Hematopoietic multipotent progenitor cell treated with erythropoietin and hydrocortisone succinate and interleukin-3 and kit ligand, for 15 days (in vitro differentiated cells): ENCODE results near the gene HTR3D.
"Not testable (repeated sequence)": the region's sequence is repeated elsewhere in the genome, so short reads cannot be mapped to it uniquely, and the experiment has no call there.

Source experiments
- DNase-seq: peaks from one replicate; pipeline ENCODE4 v3.0.0-alpha.2; 2015; ENCODE audit warnings: low spot score

HTR3D gene

GRCh38 chr3:184016169-184016570 lies 15.4 kb upstream of the HTR3D start:
- peak; percentile 50 for DNase-seq

GRCh38 chr3:184016811-184017671 lies 14.5 kb upstream of the HTR3D start:
- DNase-seq = peak; percentile 75

DNA sequence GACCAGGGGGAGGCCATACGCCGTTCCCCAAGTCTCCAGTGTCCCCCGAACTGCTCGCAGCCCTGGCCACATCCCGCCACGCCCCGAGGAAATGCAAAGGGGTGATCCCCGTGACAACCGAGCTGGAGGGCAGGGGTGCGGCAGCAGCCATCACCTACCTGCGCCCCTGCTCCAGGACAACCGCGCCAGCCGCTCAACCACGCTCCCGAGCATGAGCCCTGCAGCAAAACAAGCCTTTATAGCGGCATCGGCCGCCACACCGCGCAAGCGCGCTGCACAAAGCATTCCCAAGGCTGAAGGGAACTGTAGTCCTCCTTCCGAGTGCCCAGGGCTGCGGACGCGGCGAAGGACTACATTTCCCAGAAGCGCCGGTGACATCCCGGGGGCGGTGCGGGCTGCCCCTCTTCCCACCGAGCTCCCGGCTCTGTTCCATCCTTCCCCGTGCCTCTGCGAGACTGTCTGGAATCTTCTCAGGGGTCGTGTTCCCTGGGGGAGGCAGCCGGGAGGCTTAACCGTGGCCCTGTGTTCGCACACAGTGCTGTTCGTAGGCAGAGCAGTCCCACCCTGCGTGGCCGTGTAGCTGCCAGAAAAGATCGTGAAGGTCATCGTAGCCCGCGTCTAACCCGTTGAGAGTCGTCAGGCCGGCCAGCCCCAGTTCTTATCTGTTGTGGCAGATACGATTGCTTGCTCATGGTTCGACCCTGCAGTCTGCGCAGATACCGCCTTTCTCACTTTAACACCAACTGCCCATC lies 13.7 kb upstream of the HTR3D start, which contains the start of gene ABCC5:
Gene ABCC5, minus strand, starts transcription at position 213 of the 752 bp plus-strand sequence. CDS start 3,492 bp downstream, outside the sequence.
- DNase-seq = peak; percentile 90

- DNase-seq = no peak
These were observed 13.0 kb upstream of the HTR3D start for GRCh38 chr3:184018424-184018973.

GRCh38 chr3:184022323-184022722 lies 9.2 kb upstream of the HTR3D start:
- no peak for DNase-seq

DNA sequence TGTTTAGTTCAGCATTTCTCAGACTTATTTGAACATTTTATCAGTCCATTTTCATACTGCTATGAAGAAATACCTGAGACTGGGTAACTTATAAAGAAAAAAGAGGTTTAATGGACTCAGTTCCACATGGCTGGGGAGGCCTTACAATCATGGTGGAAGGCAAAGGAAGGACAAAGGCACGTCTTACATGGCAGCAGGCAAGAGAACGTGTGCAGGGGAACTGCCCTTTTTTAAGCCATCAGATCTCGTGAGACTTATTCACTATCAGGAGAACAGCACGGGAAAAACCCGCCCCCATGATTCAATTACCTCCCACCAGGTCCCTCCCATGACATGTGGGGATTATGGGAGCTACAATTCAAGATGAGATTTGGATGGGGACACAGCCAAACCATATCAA lies 6.3 kb upstream of the HTR3D start:
- not testable (repeated sequence) for DNase-seq

DNA sequence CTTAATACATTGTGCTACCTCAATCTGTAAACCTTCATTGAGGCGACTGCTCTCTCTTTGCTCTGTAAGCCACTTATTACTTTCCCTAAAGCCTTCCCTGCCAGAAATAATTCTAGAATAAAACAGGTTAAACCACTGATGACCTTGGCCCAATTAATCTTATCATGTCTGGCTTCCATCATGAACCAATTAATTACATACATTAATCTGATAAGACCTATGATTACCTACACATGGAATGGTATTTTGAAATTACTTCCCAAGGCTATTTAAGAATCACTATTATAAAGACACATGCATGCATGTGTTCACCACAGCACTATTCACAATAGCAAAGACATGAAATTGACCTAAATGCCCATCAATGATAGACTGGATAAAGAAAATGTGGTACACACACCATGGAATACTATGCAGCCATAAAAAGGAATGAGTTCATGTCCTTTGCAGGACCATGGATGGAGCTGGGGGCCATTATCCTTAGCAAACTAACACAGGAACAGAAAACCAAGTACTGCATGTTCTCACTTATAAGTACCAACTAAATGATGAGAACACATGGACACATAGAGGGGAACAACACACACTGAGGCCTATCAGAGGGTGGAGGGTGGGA lies 3.2 kb upstream of the HTR3D start:
- DNase-seq = not testable (repeated sequence)

GRCh38 chr3:184029443-184029842 lies 2.1 kb upstream of the HTR3D start:
- no peak for DNase-seq

GRCh38 chr3:184030536-184030935 lies 1.0 kb upstream of the HTR3D start:
- no peak for DNase-seq

DNA sequence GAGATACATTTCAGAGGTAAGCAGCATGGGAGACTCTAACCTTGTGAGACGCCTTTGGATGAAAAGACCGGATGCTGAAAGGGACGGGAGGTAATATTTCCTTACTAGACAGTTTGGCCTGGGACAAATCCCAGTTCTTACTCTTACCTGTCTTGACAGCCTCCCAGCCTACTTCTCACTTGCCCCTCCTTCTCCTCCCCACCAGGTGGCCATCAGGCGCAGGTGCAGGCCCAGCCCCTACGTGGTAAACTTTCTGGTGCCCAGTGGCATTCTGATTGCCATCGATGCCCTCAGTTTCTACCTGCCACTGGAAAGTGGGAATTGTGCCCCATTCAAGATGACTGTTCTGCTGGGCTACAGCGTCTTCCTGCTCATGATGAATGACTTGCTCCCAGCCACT lies 6.3 kb downstream of the HTR3D start:
- no peak for DNase-seq

DNA sequence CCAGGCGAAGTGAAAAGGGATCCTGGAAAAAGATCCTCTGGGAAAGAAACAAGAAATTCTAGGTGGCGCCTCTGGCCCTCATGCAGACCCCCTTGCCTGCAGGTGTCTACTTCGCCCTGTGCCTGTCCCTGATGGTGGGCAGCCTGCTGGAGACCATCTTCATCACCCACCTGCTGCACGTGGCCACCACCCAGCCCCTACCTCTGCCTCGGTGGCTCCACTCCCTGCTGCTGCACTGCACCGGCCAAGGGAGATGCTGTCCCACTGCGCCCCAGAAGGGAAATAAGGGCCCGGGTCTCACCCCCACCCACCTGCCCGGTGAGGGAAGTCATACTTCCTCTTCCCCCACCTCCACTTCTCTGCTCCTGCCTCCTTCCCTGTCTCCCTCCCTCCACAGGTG lies 6.8 kb downstream of the HTR3D start:
- DNase-seq = not testable (repeated sequence)

- DNase-seq = no peak
These were observed 7.9 kb downstream of the HTR3D start for GRCh38 chr3:184039414-184039813.

GRCh38 chr3:184040010-184040409 lies 8.5 kb downstream of the HTR3D start:
- DNase-seq = no peak

DNA sequence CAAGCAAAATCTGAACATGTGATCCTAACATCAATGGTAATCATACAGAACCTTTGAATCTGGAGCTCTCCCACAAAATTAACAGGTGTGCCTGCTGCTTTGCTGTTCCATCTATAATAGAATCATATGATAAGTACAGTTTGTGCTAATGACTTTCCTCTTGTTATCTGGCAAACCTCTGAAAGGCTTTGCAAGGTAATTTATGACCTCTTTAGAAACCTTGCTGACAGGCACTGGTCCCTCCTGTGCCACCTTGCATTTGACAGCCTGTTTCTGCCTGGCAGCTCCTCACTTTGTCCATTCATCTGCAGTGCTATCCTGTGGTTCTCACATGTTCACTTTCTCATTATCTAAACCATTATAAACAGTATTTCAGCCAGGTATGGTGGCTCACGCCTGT lies 11.1 kb downstream of the HTR3D start:
- DNase-seq = no peak

DNA sequence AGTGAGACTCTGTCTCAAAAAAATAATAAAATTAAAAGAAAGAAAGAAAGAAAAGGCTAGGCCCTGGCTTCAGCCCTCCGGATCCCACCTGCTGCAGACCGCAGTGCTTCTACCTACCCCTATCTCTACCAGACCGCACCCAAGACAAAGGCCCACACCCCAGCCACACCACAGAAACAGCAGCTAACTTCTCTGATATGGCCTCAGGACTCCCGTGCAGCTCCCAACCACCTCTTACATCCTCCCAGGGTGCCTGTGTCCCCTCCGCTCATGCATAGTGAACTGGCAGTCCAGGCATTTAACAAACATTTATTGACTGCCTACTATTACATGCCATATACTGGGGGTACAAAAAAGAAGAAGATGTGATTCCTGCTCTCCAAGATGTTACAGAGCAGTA lies 14.5 kb downstream of the HTR3D start:
- DNase-seq = no peak

GRCh38 chr3:184050217-184050847 lies 18.8 kb downstream of the HTR3D start:
- no peak for DNase-seq

GRCh38 chr3:184052767-184053166 lies 21.2 kb downstream of the HTR3D start, which contains the start of gene HTR3C:
Gene HTR3C, plus strand, starts transcription at chr3:184053047. Its CDS starts 34 bp downstream, at chr3:184053081.
- no peak for DNase-seq

DNA sequence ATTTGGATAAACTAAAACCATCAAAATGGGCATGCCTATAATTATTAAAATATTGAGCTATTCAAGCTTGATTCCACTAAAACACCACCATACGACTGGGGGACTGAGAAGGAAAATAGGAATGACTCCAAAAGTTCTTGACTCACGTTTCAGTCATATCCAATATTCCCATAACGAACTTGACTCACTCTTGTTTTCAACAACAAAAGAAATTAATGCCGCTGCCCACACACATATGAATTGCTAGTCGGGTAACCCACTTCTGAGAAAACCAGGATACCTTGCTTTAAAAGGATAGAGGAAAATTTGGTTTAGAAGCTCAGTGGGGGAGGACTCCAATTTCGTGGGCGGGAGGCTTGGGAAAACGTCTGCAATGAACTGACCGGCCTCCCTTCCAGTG lies 26.5 kb downstream of the HTR3D start:
- no peak for DNase-seq

GRCh38 chr3:184059424-184059823 lies 27.9 kb downstream of the HTR3D start:
- DNase-seq = peak; percentile 17

- DNase-seq = no peak
These were observed 31.1 kb downstream of the HTR3D start for GRCh38 chr3:184062637-184063036.

- no peak for DNase-seq
These were observed 34.7 kb downstream of the HTR3D start for GRCh38 chr3:184066211-184066610.

GRCh38 chr3:184067573-184068055 lies 36.1 kb downstream of the HTR3D start:
- peak; percentile 20 for DNase-seq
